NCI-H1930 (cell line): ENCODE measurements around the gene MDH2.
"Not testable (repeated sequence)": the region's sequence is repeated elsewhere in the genome, so short reads cannot be mapped to it uniquely, and the experiment has no call there.

Source experiments
- DNase-seq, 2 experiments: peaks; one replicate each; lab custom pipeline; 2025; lab: John Stamatoyannopoulos, UW

Gene MDH2

GRCh38 chr7:76108540-76109233, 60.8 kb downstream of the MDH2 start:
- no peak for DNase-seq

DNA sequence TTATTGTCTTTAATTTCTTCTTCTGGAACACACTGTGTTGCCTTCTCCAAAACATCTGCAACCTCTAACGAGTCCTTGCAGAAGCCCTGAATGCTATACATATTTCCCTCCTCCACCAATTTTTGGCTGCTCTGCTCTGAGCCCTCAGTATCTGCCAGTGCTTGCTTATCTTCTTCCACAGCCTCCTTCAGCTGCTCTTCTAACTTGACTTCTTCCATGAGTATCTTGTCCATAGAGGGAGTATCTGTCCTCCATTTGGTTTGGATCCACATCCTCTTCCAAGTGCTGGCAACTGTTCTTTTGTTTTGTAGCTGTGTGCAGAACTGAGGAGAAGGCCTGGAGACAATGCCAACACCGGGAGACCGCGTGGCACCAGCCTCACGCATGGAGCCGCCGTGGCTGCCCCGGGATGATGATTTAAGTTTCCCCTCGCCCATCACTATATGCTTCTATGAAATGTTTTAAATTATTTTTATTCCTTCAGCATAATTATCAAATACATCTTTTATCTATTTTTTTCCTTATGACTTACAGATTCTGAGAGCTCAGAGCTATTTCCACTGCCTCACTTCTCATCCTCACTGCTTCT, 65.2 kb downstream of the MDH2 start:
- not testable (repeated sequence) for DNase-seq

GRCh38 chr7:76114742-76115141, 66.8 kb downstream of the MDH2 start:
- not testable (repeated sequence) for DNase-seq
